IPS-20b (cell line): ENCODE data around the gene TCERG1L.
"Not testable (repeated sequence)": the region's sequence is repeated elsewhere in the genome, so short reads cannot be mapped to it uniquely, and the experiment has no call there.

ENCODE experiments used
- H3K27ac ChIP-seq: one replicate; pipeline ENCODE4 v1.5.1; 2013; ENCODE audit warnings: low read length
- H3K27me3 ChIP-seq: 2 replicates; pipeline ENCODE4 v1.6.1; 2013; ENCODE audit warnings: mild to moderate bottlenecking, low read length, inconsistent platforms; ENCODE audit not compliant: insufficient read depth
- H3K36me3 ChIP-seq: 2 replicates; pipeline ENCODE4 v1.6.1; 2013; ENCODE audit warnings: low read depth, mild to moderate bottlenecking, inconsistent platforms, low read length, moderate library complexity; ENCODE audit not compliant: insufficient read depth
- H3K4me1 ChIP-seq: 2 replicates; pipeline ENCODE4 v1.6.1; 2013; ENCODE audit warnings: mild to moderate bottlenecking, control low read depth, inconsistent platforms, low read length, moderate library complexity; ENCODE audit not compliant: insufficient read depth
- H3K4me3 ChIP-seq: 2 replicates; pipeline ENCODE4 v1.5.1; 2013; ENCODE audit warnings: mild to moderate bottlenecking, low read length, inconsistent platforms
- H3K9ac ChIP-seq: 2 replicates; pipeline ENCODE4 v1.6.1; 2013; ENCODE audit warnings: low read depth, mild to moderate bottlenecking, inconsistent platforms, low read length, moderate library complexity
- H3K9me3 ChIP-seq: 2 replicates; pipeline ENCODE4 v1.6.1; 2013; ENCODE audit warnings: mild to moderate bottlenecking, low read depth, low read length, inconsistent platforms; ENCODE audit not compliant: insufficient read depth

Gene TCERG1L

DNA sequence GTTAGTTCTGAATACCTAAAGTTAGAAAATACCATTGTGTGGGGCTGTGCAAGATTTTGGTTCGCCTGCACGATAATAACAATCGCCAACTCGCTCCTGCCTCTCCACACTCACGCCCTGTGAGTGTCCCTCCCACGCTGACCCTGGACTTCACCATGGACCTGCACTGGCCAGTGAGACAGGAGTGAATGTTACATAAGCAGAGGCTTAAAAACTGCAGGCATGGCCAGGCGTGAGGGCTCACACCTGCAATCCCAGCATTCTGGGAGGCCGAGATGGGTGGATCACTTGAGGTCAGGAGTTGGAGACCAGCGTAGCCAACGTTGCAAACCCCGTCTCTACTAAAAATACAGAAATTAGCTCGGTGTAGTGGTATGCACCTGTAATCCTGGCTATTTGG lies 68.4 kb downstream of the TCERG1L start:
- no peak overlapping the region for H3K27ac ChIP-seq
- no peak overlapping the region for H3K4me3 ChIP-seq
- H3K36me3 ChIP-seq: no peaks in the 10 kb centered on the region
- H3K9me3 ChIP-seq: no peaks in the 10 kb centered on the region
- H3K4me1 ChIP-seq: no peaks in the 10 kb centered on the region
- H3K9ac ChIP-seq: no peak overlapping the region
- H3K27me3 ChIP-seq: no peaks in the 10 kb centered on the region

DNA sequence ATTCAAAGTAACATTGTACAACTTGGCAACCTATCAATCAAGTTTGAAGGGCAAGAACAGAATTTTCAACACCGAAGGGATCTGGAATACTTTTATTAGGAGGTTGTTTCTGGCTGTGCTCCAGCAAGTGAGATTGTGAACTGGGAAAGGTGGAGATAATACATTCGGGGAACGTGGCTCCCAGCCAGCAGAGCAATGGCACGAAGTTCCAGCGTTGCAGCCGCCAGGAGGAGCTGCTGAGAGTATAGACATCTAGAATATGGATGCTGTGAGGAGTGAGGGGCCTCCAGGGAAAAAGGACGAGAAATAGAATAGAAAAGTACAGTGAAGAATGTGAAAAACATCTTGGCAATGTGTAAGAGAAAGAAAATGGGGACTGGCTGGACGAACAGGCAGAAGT lies 69.5 kb downstream of the TCERG1L start:
- no peak overlapping the region for H3K9ac ChIP-seq
- no peak overlapping the region for H3K4me3 ChIP-seq
- H3K27ac ChIP-seq: no peak overlapping the region
- no peaks in the 10 kb centered on the region for H3K4me1 ChIP-seq
- H3K27me3 ChIP-seq: no peaks in the 10 kb centered on the region
- H3K36me3 ChIP-seq: no peaks in the 10 kb centered on the region
- no peaks in the 10 kb centered on the region for H3K9me3 ChIP-seq

DNA sequence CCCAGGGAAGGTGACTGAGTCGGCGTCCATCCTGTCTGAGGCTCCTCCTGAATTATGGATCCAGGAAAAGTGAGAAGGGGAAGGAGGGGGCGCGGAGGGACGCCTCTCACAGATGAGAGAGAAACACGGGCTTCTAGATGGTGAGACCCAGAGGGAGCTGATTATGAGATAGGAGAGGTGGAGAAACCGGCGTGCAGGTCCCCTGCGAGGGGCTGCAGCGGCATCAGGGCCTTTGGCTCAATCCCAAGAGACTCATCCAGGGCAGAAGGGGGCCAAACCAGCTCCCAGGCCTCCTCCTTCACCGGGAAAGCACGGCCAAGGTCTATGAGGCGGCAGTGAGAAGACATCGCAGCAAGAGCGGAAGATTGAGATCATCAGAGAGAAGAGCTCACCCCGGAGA lies 70.8 kb downstream of the TCERG1L start:
- Histone ChIP-seq H3K4me1 (no peaks in the 10 kb centered on the region), H3K27ac (no peak overlapping the region), H3K27me3 (no peaks in the 10 kb centered on the region), H3K9ac (no peak overlapping the region), H3K36me3 (no peaks in the 10 kb centered on the region), H3K4me3 (no peak overlapping the region), H3K9me3 (no peaks in the 10 kb centered on the region)

DNA sequence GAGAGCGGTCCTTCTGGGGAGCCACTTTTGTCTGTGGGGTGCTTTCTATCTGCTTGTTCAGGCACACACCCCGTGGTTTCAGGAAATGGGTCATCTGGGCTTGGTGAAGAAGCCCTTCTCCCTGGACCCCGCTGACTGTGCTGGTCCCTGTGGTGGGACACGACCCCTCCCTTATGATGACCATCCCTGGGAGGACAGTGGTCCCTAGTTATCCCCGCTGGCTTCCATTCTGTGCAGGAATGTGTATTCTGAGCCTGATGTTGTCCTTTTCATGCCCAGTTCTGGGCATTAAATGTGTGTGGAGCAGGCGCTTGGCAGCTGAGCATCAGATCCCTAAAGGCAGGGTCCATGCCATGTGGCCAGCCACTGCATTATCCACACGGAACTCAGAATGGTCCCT lies 71.6 kb downstream of the TCERG1L start:
- no peaks in the 10 kb centered on the region for H3K9me3 ChIP-seq
- no peak overlapping the region for H3K4me3 ChIP-seq
- H3K4me1 ChIP-seq: no peaks in the 10 kb centered on the region
- H3K27ac ChIP-seq: no peak overlapping the region
- H3K9ac ChIP-seq: no peak overlapping the region
- H3K27me3 ChIP-seq: no peaks in the 10 kb centered on the region
- H3K36me3 ChIP-seq: no peaks in the 10 kb centered on the region

DNA sequence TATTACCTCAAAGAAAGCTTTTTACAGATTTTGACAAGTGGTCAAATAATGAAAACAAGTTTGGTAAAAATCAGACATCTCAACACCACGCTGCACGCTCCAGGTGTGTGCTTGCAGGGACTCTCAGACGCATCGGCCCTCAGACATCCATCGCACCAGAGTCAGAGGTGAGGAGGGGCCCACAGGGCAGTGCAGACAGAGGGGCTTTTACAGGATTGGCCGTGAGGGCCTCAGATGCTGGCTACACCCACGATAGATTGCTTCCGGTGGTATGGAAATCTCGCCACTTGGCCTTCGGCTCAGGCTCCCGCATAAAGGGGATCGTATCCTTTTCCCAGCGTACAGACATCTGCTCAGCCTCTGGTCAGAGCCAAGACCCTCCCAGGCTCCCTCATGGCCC lies 72.1 kb downstream of the TCERG1L start:
- Histone ChIP-seq H3K9ac (no peak overlapping the region), H3K9me3 (no peaks in the 10 kb centered on the region), H3K27me3 (no peaks in the 10 kb centered on the region), H3K4me1 (no peaks in the 10 kb centered on the region), H3K27ac (no peak overlapping the region), H3K36me3 (no peaks in the 10 kb centered on the region), H3K4me3 (no peak overlapping the region)

DNA sequence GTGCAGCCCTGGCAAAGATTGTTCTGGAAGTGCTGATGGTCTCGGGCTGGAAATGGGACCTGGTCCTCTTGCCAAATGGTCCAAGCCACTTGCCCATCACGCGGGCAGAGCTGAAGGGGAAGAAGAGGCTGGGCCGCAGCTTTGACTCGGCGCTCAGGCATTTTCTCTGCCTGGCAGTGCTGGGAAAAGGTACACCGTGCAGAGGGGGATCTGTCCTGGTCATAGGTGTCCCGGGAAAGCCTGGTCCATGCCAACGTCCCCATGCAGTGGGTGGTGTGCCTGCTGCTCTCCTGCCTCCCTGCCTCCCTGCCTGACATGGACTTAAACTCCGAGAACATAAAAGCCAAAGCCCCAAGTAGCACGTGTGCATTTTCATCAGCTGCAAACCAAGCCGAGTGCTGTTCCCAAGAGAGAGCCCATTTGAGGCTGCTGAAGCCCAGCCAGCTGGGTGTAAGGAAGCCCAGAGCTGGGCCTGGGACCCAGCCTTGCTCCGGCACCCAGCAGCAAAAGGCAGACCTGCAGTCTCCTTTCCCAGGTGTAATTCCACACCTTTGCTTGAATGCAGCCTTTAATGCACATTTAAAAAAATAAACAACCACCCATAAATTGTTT lies 72.7 kb downstream of the TCERG1L start:
- H3K36me3 ChIP-seq: no peaks in the 10 kb centered on the region
- no peak overlapping the region for H3K27ac ChIP-seq
- H3K9me3 ChIP-seq: no peaks in the 10 kb centered on the region; the same call in 1 of the 2 replicates
- no peak overlapping the region for H3K9ac ChIP-seq
- H3K4me3 ChIP-seq: no peak overlapping the region
- H3K27me3 ChIP-seq: no peaks in the 10 kb centered on the region
- no peaks in the 10 kb centered on the region for H3K4me1 ChIP-seq

DNA sequence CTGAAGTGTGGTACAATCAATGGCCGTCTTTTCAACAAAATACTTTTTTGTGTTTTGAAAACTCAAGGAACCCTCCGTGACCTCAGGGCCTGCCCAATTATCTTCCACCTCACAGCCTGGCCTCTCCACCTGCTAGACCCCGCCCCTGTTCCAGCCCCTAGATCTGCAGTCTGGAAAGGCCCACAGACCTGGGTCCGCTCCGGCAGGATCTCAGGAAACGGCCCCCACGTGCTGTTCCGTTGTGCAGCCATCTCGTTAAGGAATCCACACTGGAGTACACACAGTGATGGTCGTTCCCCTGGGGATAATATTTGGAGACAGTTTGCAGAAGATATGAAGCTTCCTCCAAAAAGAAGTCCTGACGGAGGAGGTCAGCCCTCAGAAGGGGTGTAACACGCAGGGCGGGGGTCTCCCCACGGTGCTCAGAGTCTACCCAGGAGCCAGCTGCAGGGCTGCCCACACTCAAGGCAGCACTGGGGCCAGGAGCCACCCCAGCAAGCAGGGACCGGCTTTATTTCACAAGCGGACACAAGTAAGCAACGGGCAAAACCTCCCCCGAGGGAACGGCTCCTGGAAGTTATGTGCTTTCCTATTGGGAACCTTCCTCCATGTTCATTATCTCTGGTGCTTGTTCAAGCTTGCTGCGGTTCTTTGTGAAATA lies 73.4 kb downstream of the TCERG1L start:
- H3K36me3 ChIP-seq: no peaks in the 10 kb centered on the region
- H3K9ac ChIP-seq: no peak overlapping the region
- no peaks in the 10 kb centered on the region; the same call in 1 of the 2 replicates for H3K9me3 ChIP-seq
- no peak overlapping the region for H3K4me3 ChIP-seq
- H3K27me3 ChIP-seq: no peaks in the 10 kb centered on the region
- H3K4me1 ChIP-seq: no peaks in the 10 kb centered on the region
- no peak overlapping the region for H3K27ac ChIP-seq

DNA sequence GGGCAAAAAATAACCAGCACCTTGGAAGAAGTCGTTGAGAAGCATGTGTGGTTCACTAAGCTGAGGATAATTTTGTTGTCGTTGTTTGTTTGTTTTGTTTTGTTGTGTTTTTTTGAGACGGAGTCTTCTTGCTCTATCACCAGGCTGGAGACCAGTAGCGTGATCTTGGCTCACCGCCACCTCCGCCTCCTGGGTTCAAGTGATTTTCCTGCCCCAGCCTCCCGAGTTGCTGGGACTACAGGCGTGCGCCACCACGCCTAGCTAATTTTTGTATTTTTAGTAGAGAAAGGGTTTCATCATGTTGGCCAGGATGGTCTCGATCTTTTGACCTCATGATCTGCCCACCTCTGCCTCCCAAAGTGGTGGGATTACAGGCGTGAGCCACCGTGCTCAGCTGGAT lies 76.9 kb downstream of the TCERG1L start:
- not testable (repeated sequence) for H3K27ac ChIP-seq, H3K36me3 ChIP-seq, H3K4me3 ChIP-seq, H3K9ac ChIP-seq, H3K27me3 ChIP-seq, H3K4me1 ChIP-seq, H3K9me3 ChIP-seq

DNA sequence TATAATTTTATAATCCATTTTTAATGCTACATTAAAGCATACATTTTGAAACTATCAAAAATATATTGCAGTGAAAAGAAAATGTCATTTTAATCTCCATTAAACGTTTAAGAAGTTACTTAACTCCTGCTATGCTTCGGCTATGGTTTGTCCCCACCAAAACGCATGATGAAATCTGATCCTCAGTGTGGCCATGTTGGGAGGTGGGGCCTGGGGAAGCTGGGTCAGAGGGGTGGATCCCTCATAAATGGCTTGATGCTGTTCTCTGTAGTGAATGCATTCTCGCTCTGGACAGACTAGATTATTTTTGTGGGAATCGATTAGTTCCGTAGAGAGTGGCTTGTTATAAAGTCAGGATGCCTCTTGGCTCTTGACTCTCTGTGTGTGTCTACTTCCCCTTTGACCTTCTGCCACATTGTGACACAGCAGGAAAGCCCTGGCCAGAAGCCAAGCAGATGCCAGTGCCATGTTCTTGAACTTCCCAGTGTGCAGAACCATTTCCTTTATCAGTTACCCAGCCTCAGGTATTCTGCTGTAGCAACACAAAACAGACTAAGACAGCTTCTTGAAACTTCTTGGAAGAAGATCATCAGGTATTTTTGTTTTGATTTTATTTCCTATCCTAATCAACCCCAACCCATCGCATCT lies 77.8 kb downstream of the TCERG1L start:
- H3K9ac ChIP-seq: no peak overlapping the region
- H3K4me3 ChIP-seq: no peak overlapping the region
- no peaks in the 10 kb centered on the region for H3K36me3 ChIP-seq
- H3K27me3 ChIP-seq: no peaks in the 10 kb centered on the region
- peaks cover 6% of the 10 kb centered on the region; the same call in 1 of the 2 replicates for H3K4me1 ChIP-seq
- no peaks in the 10 kb centered on the region; the same call in 1 of the 2 replicates for H3K9me3 ChIP-seq
- no peak overlapping the region for H3K27ac ChIP-seq

DNA sequence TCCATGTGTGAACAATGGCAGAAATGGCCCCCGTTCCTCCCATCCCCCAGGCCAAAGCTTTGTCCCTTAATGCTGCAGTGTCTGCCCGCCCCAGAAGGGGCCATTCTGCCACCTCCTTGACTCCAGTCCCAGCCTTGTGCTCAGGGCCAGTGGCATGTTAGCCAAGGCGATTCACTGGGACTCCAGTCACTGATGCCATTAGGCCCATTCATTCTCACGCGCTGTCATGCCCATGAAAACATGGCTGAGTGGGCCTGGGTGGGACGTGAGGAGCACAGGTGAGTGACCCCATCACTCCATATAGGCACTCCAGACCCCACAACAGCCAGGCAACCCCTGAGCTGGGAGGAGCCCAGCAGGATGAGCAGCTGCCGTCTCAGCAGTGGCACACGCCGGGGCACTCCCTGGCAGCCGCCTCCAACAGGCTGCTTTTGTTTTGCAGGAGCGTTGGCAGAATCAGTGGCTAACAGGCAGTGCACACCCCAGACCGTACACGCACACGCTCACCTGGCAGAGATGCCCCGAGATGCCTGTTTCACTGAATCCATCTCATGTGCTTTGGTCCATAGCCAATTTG lies 79.5 kb downstream of the TCERG1L start:
- Histone ChIP-seq H3K4me3 (no peak overlapping the region), H3K4me1 (peaks cover 6% of the 10 kb centered on the region; the same call in 1 of the 2 replicates), H3K27ac (no peak overlapping the region), H3K27me3 (no peaks in the 10 kb centered on the region), H3K36me3 (no peaks in the 10 kb centered on the region), H3K9ac (no peak overlapping the region), H3K9me3 (no peaks in the 10 kb centered on the region; the same call in 1 of the 2 replicates)

DNA sequence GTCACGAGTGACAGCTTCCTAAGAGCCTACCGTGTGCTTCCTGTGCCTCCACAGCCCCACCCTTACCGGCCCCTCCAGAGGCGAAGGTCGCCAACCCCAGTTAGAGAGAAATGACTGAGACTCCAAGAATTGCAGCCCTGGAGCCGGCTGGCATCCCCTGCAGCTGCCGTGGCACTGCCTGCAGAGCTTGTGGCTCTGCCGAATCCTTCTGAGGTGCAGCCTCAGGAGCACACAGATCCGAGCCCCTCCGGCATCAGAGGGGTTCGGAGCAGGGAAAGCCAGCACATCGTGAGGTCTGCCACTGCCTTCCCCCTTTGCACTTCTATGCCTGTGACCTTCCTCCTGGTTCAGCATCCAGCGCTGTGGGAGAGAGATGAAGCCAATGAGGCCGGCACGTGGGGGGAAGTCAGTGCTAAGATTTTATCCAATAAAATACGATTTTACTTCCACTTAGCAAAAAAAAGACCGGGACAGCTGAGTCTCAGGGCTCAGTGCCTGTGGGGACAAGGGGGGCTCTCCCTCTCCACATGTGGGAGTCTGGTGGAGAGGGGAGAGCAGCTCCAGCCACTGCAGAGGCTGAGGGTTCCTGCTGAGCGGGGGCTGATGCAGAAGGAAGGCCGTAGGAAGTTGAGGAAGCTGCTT lies 80.1 kb downstream of the TCERG1L start:
- no peak overlapping the region for H3K27ac ChIP-seq
- no peak overlapping the region for H3K4me3 ChIP-seq
- H3K9ac ChIP-seq: no peak overlapping the region
- H3K4me1 ChIP-seq: peaks cover 6% of the 10 kb centered on the region; the same call in 1 of the 2 replicates
- H3K36me3 ChIP-seq: no peaks in the 10 kb centered on the region
- H3K27me3 ChIP-seq: no peaks in the 10 kb centered on the region
- H3K9me3 ChIP-seq: no peaks in the 10 kb centered on the region; the same call in 1 of the 2 replicates
